HL-60 (cell line): ENCODE data around the gene GRIP2.

Experiments
- CTCF ChIP-seq: IDR thresholded peaks from one replicate; pipeline ENCODE4 v1.5.1; 2011; ENCODE audit warnings: low read length, control low read depth, inconsistent platforms; ENCODE audit not compliant: insufficient read depth
- GABPA ChIP-seq: IDR thresholded peaks from 2 replicates; pipeline ENCODE4 v1.6.1; 2012; ENCODE audit warnings: low read depth
- POLR2AphosphoS5 ChIP-seq: IDR thresholded peaks from 2 replicates; pipeline ENCODE4 v1.6.1; 2012; ENCODE audit warnings: low read depth
- REST ChIP-seq: IDR thresholded peaks from 2 replicates; pipeline ENCODE4 v1.6.1; 2012; ENCODE audit warnings: low read depth; ENCODE audit not compliant: insufficient replicate concordance

GRCh38 chr3:14574183-14574582, 34.0 kb upstream of the GRIP2 start:
- TF ChIP-seq REST: no peak
- TF ChIP-seq CTCF: no peak
- no peak for TF ChIP-seq POLR2AphosphoS5
- TF ChIP-seq GABPA: no peak
